Loucy (cell line): Measurements from ENCODE around the gene LRPPRC.

Source experiments
- CTCF ChIP-seq: fragments of 200-600 bp; sonication (generic); conservative IDR thresholded peaks from 2 replicates; pipeline ENCODE4 v1.5.1; 2014; ENCODE audit warnings: mild to moderate bottlenecking, antibody characterized with exemption, low read length
- EZH2phosphoT487 ChIP-seq: fragments of 200-600 bp; IDR thresholded peaks from 2 replicates; pipeline ENCODE4 v1.6.1; 2018; ENCODE audit warnings: antibody characterized with exemption, mild to moderate bottlenecking, moderate library complexity, borderline replicate concordance

DNA sequence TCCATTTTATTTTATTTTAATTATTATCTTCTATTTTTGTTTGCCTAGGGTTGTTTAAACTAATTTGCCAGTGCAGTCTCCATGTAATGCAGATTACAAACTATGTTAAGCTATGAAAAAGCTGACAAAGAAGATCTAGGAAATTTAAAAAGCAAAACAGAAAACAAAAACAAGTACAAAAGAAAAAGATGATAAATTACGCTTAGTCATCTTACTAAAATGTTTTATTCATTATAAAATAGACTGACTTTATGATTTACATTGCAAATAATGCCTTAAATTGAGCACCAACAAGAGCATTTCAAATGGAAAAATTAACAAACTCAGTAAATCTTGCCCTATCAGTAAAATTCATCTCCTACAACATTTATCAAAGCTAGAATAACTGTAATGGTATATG lies 52.9 kb downstream of the LRPPRC start:
- TF ChIP-seq CTCF (no peak), EZH2phosphoT487 (no peak)
